ENCODE measurements around the gene ATP8A2.
"Not testable (repeated sequence)": the region's sequence is repeated elsewhere in the genome, so short reads cannot be mapped to it uniquely, and the experiment has no call there.

ATP8A2 gene

DNA sequence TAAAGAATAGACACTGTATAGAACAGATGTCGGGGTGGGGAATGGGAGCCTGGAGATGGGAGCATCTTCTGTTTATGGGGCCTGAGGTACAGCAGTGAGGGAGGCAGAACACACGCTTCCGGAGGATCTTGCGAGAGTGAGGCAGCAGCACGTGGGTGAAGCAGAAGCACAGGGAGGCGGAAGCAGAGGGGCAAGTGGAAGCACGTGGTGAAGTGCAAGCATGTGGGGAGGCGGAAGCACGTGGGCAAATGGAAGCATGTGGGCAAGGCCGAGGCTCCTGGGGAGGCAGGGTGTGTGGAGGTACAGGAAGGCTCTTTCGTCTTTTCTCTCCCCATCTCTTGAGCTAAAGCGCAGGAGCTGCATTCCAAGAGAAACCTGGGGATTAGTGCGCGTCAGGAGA, 198.4 kb downstream of the ATP8A2 start:
- DNase-seq, result no peak

DNA sequence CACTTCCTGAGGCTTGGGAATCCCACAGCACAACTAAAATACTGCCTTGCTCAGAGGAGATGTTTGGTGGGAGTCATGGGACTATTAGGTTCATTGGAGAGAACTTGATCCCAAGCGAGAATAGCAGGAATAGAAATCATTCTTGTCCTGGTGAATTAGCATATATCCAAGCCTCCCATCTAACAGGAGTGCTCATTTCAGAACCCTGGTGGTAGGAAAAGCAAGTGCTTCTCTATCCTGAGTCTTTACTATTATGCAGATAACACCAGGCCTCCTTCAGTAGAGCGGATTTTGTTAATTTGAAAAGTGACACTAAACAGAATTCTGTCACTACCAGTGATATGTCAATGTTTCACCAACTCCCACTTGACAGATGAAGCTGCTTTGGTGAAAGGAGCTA, 199.5 kb downstream of the ATP8A2 start:
- DNase-seq, result no peak

DNA sequence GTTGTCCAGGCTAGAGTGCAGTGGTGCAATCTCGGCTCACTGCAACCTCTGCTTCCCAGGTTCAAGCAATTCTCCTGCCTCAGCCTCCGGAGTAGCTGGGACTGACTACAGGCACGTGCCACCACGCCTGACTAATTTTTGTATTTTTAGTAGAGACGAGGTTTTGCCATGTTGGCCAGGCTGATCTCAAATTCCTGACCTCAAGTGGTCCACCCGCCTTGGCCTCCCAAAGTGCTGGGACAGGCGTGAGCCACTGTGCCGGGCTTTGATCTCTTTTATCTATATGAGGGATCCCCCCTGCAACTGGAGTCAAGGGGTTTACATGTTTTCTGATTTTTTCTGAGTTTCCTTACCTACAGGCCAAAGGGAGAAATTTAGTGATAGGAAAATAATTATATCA, 200.4 kb downstream of the ATP8A2 start:
- DNase-seq, result not testable (repeated sequence)

DNA sequence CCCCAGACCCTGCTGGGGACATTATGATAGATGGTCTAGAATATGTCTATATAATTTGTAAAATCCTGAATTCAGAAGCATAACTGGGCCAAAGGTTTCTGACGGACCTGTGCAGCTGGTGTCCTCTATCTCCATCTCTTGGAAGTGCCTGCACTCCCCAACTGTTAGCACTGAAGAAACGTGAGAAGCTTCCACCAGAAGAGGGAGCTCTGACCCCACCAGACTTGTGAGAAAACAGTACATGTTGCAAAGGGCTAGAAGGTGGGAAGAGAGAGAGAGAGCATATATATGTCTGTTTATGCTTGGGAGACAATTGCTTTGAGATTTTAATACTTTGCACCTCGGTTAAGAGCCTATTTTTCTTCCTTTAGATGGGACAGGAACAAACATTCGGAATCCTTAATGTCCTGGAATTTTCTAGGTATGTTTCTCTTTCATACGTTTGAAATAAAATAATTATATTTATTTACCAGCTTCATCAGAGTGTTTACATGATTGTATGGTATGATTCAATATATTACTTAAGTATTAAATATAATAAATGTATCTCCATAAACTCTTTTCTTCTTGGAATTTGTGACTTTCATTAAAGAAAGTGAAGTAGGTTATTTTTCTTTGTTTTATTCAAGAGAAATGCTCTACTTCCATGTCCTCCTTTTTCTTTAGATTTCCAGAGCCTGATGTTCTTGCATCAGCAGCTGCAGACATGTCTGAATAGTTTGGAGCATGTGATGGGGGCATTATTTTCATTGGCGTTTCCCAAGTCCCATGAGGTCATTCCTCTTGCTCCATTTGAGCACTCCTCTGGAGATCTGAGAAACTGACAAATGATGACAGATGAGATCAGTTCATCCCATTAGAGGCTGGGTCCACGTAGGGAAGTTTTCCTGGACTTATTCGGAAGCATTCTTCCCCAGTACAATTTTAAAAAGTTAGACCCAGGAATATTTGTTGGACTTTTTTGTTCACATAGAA, 202.9 kb downstream of the ATP8A2 start:
- peak; percentile 64 for DNase-seq

DNA sequence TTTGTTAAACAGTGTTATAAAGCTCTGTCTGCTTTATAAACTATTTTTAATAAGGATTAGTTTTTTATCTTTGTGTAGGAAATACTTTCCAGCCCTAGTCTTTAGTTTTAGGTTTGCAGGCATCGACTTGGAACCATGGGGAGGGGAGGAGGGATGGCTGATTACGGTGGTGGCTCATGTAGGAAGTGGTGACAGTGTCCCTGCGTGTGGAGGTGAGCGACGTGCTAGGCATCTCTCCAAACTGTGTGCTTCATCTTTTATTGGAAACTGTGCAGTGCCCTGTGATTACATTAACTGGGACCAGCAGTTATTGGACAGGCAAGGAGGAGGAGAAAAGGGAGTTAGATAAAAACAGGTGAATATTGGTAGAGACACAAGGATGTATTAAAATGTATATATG, 203.8 kb downstream of the ATP8A2 start:
- DNase-seq, result no peak

DNA sequence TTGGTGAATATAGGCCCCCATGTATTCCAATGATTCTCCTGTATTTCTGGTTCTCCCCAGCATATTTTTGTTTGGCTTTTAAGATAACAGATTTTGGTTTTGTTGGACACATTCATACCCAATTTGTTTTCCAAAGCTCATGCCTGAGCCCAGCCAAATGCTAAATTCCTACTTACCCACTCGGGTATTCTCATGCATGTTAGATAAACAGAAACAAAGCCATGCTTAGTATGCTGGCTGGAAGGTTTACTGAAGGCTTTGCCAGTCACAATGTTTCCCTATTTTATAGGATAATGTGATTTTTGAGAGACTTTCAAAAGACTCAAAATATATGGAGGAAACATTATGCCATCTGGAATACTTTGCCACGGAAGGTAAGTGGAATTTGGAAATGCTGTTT, 206.8 kb downstream of the ATP8A2 start:
- no peak for DNase-seq

DNA sequence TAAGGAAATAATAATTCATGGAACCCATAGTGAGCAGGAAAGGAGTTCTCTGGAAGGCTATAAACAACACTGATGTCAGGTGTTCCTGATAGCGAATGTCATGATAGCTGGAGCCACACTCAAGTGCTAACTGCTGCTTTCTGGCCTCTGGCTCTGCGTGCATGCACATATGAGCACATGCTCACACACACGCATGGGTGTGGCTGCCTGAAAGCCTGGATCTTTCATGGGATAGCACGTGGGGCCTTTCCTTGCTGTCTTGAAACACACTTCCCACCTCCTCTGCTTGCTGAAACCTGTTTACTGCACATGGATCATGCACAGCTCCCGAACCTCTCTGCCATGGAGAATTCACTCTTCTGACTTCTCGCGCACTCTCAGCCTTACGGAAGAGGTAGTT, 207.4 kb downstream of the ATP8A2 start:
- no peak for DNase-seq

DNA sequence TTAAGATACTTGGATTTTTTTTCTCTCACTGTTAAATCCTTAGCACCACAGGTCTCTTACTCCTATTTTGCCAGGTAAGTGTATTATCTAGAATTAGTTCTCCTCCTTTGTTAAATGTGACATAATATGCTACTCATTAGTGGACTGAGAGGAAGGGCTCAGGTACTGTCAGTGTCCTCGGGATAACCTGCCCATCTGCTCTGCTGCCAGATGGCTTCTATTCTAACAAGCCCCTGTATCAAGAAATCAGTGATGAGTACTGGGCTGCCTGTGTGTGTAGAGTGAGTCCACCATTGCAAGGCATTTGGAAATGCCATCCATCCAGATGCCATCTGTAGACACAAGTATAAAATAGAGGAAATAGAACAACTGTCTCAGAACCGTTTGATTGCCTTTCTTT, 209.6 kb downstream of the ATP8A2 start:
- DNase-seq, result no peak

DNA sequence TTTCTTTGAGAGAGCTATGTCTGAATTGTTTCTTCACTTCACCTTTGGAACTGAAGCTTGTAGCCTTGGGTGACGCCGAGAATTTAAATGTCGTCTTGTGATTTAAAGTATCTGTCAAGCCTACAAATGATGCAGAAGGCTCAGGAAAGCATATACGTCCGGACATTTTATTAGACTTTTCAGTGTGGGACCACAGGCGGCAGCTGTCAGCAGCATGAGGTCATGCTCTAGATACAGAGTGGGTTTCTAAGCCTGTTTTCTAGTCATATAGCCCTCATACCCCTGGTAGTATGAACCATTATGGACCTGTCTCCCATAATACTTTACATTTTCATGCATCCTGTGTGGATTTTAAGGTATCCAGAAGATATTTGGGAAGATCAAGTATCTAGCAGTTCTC, 212.3 kb downstream of the ATP8A2 start:
- DNase-seq, result no peak

DNA sequence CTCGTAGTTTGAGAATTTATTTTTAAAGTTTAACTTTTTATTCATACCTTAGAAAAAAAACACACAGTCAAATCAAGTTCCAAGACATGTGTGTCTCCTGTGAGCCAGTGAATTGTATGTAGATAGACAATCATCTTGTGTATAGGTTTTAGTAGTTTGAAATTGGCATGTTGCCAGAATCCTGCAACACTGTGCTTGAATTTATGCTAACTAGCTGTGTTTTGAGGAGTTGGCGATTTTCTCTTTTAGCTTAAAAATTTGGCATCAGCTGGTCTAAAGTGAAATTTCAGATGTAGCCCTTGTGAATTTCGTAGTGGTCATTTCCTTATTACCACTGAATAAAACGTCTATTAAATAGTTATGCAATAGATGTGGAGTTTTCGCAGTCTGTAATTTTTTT, 213.2 kb downstream of the ATP8A2 start:
- DNase-seq, result no peak

DNA sequence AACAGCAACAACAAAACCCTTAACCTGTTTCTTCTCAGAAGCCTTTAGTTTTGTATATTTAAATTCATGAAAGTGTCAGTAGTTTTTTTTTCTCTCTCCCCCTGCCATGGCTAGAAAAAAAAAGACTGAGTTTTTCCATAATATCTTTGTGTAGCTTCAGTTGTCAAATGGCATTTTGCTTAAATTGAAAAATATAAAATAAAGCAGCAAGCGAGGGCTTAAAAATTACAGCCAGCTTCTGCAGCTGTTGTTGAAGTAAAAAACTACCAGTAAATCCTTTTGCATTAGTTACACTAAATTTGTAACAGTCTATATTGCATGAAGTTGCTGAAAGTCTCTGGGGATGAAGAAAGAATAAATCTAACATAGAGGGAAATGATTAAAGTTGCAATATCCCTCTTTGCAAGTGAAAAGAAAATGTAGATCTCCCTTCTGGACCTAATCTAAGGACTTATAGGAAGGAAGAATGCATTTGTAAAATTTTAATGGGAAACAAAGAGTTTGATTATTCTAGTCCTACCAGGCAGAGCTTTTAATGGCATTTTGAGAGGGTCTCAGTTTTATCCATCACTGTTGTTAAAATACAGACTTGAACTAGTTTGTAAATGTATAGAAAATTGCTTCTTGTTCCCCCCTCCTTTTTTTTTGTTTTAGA, 215.7 kb downstream of the ATP8A2 start:
- DNase-seq, result no peak

DNA sequence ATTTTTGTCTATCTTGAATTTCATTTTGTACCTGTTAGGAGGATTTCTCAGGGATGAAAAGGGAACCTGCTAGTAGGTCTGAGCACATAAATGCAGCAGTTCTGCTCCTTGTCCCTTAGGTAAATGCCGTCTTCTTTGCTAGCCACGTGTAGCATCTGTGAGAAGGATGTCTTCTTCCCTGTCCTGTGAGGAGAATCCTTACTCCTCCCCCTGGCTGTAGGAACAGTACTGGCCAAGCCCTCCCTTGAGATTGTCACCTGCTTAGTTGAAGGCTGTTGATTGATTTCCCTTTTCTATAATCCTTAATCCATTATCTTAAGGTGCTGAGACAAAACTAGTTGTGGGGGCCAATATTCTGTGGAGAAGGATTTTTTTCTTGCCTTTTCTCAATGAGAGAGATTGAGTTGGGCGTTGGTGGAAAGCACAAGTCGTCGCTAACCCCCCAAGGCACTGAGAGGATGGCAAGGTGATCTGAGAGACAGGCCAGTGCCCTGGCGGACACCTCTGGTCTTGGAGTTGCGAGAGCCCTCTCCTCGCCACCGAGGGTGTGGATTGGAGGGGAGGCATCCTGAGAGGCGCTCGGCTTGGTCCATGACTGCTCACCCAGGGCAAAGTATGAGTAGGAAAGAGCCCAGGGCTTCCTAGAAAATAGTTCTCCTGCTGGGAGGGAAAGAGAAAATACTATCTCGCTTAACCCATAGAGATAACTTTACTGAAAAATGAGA, 216.7 kb downstream of the ATP8A2 start:
- no peak for DNase-seq

DNA sequence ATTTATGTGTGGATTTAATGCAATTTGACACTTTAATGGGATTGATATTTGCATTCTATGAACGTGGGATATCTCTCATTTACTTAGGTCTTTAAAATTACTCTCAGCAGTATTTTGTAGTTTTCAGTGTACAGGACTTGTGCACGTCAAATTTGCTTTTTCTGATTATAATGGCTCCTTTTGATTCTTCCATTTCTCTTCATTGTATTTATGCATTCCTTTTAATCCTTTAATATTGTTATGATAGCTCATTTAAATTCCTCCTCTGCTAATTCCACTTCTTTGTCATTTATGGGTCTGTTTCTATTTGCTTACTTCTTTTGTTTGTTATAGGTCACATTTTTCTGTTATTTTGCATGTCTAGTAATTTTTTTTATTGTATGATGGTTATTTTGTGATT, 226.6 kb downstream of the ATP8A2 start:
- no peak for DNase-seq

DNA sequence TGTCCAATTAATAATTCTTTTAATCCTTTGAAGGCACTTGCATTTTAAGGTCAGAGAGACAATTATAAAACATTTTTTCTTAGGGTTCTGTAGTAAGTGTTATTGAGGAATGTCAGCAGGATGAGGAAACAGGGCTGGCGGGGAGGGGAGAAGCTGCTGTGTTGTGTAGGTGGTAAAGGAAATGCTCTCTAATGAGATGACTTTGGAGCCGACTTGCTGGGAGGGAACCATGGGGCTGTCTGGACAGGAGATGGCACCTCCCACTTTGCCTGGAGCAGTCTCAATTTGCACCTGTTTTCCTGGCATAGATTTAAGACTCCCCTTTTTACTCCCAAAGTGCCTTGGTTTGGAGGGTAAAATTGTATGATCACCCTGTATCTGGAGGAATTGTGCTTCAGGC, 230.4 kb downstream of the ATP8A2 start:
- no peak for DNase-seq

DNA sequence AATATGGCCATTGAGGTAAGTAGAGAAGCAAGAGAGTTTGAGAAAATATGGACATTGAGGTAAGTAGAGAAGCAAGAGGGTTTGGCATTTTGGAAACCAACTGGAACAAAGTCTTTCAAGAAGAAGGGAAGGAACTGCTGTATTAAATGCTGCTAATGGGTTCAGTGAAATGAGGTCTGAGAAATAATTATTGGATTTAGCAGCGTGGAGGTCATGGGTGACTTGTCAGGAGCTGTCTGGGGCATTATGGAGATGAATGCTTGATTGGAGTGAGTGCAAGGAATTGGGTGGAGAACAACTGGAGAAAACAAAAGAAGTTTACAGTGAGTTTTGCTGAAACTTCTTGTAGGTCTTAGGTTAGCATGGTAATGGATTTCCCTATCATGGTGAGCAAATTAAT, 232.3 kb downstream of the ATP8A2 start:
- DNase-seq, result no peak

DNA sequence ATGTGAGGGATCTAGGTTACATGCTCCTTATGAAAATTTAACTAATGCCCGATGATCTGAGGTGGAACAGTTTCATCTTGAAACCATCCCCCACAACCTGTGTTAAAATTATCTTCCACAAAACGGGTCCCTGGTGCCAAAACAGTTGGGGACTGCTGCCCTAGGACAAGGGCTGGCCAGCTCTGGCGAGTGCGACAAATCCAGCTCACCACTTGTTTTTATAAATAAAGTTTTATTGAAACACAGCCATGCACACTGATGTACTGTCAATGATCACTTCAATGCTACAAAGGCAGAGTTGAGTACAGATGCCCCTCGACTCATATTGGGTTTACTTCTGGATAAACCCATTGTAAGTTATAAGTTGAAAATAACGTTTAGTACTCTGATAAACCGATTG, 235.3 kb downstream of the ATP8A2 start:
- no peak for DNase-seq

DNA sequence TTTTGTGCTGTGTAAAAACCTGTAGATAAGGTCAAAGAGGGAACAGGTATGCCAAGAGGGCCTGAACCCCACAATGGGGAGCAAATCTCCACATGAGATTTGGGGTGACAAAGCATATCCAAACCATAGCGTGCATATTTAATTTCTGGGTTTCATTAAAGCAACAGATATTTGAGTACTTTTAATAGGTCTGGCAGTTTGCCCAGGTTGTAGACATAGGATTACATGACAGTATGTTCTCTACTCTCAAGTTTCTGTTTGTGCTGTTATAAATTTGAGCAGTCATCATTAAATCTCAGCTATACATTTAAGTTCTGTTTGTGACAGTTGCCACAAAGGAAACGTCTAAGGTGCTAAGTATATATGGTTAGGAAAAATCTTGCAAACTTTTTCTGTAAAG, 236.4 kb downstream of the ATP8A2 start:
- DNase-seq, result no peak

DNA sequence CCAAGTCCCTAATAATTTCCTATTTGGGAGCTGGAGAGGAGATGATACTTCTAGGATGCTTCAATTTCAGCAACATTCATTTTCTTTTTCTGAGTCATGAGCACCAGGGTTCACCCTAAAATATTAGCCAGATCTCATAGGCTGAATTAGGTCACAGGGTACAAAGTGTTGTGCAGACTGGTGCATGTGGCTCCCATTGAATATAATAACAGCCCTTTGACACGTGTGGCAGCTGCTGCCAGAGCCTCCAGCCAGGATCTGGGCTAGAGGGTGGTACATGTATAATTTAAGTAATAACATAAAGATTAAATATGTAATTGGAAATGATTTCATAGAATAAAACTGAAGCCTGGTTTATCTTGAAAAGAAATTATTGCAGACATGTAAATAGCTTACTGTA, 244.9 kb downstream of the ATP8A2 start:
- no peak for DNase-seq

DNA sequence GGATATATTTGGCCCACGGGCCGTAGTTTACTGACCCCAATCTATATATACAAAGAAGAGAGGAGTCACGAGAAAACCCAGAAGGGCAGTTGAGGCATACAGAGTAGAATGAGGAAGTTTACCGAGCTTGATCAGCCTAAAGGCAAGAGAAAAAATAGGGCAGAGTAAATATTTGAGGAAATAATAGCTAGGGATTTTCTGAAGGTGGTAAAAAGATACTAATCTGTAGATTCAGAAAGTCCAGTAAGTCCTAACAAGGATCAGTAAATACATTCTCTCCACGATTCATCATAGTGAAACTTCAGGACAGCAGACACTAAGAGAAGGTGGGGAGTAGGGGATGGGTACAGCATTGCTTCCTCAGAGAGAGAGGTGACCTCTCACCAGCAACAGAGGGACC, 248.1 kb downstream of the ATP8A2 start:
- no peak for DNase-seq

DNA sequence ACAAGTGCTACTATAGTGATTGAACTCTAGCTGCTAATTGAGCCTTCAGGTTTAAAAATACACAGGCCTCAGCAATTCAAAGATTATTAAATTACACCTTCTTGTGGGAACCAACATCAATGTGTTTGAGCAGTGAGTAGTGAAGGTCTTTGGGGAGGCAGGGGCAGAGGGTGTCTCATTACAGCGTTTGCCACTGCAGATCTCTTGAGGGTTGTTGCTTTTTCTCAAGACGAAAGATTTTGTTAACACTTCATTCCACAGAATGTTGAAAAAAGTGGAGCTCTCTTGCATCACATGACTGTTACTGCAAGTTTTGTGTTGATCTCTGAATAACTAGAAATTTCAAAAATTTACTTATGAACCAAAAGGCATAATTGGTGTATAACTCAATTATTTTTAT, 253.6 kb downstream of the ATP8A2 start:
- DNase-seq, result no peak

DNA sequence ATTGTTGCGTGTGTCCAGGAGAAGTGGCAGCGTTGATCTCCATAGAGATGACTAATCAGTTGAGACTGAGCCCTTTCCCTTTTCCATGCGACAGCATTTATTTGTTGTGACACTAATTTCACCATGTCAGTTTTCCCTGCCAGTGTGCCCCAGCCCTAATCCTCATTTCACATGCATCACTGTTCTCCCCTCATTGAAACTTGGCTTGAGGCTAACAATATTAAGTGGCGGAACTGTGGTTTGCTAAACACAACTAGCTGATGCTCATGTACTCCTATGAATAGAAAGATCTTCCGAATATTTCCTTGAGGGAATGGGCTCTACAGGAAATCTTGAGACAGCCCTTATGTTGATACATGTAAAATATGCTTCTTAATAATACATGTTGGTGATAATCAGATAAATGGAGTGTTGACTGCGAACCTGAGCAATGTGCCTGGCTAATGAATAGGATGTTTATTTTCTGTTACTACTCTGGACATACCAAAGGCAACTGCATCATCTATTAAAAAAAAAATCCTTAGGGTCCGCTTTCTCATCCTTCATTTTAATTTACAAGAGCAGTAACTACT, 258.6 kb downstream of the ATP8A2 start:
- no peak for DNase-seq

DNA sequence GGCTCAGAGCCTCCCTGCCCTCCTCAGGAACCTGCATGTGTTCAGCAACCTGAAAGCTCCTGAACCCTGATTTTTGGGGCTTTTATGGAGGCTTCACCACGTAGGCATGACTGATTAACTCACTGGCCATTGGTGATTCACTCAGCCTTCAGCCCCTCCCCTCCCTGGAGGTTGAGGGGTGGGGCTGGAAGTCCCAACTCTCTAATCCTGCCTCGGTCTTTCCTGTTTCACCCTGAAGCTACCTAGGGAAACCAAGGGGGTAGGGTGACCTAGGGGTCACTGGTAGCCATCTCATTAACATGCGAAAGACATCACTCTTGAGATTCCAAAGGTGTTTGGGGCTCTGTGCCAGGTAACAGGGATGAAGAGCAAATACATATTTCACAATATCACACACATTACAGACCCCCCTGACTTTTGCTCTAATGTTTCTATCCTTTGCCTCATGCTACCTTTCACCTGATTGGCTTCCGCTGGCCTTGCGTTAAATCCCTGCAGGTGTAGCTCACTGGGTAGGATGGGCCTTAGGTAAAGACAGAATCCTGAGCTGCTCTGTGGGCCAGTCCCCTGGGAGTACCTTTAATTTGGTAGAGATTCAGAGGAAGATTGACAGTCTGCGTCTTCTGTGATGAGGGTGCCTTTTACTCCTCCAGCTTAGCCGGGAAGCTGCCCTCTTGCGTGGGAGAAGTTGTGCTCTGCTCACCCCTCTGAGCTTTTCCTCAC, 260.6 kb downstream of the ATP8A2 start:
- DNase-seq, result no peak

DNA sequence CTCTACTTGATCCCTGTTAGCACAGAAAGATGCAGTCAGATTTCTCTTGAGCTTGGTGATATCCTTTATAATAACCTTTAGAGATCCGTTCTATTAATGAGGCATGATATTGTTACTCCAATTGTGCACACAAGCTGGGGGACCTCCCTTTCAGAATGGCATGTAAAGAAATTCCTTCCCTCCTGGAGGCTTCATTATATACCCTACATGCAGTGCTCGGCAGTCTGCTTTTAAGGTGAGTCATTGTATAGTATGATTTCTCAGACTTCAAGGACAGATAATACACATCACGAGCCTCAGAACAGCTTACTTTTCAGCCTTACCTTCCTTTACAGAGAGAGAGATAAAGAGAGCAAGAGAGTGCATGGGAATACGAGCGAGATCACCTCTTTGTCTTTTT, 261.3 kb downstream of the ATP8A2 start:
- no peak for DNase-seq

Measured in CD4-positive, alpha-beta T cell treated with Interleukin-4 for 4 hours (primary cell).